HG03064 (cell line): ENCODE results near the gene GLDN.

Experiments used
- ATAC-seq: cut with Tn5 transposase; IDR thresholded peaks from one replicate; pipeline ENCODE4 v1.9.1; 2021; ENCODE audit warnings: low read depth; ENCODE audit not compliant: unreplicated experiment

The GLDN gene

GRCh38 chr15:51355096-51355495 is 13.6 kb downstream of the GLDN start:
- no peak for ATAC-seq

- no peak for ATAC-seq
Observed at GRCh38 chr15:51356147-51356546, 14.7 kb downstream of the GLDN start.

DNA sequence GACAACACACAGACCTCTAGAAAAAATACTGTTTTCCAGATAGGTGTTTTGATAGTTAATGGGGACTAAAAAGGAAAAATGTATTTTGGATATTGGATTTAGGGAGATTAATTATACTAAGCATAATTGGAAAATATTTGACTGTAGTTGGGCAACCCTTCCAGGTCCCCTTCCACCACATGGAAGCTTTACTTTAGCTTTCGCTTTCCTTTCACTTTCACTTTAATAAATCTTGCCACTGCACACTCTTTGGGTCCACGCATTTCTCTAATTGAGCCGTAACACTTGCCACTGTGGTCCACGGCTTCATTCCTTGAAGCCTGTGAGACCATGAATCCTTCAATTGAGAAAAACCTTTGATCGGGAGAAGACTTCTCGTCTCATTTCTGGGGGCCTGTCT is 15.5 kb downstream of the GLDN start:
- no peak for ATAC-seq

DNA sequence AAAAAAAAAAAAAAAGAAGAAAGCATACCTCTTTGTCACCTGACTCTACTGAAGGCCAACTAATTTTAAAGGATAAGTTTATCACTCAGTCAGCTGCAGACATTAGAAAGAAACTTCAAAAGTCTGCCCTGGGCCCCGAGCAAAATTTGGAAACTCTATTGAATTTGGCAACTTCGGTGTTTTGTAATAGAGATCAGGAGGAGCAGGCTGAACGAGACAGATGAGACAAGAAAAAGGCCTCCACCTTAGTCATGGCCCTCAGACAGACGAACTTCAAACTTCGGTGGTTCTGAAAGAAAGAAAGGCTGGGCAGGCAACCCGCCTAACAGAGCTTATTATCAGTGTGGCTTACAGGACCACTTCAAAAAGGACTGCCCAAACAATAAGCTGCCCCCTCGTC is 18.5 kb downstream of the GLDN start:
- ATAC-seq: no peak

DNA sequence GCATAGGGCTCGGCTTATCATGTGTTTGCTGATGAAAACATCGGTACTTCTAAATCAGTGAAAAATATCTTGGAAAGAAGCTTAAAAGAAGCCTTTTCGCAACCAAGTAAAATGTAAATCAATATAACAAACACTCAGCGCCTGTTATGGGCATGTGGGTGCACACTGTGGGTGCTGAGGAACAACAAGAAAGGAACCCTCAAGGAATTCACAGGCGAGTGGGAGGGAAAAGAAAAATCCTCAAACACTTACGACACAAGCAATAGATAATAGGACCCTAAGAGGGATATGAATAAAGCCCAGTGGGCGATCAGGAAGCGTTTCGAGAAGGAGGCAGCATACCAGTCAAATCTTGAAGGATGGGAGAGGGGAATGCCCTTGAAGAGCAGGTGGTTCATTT is 21.9 kb downstream of the GLDN start:
- ATAC-seq: no peak

GRCh38 chr15:51365417-51365816 is 24.0 kb downstream of the GLDN start:
- ATAC-seq: no peak

DNA sequence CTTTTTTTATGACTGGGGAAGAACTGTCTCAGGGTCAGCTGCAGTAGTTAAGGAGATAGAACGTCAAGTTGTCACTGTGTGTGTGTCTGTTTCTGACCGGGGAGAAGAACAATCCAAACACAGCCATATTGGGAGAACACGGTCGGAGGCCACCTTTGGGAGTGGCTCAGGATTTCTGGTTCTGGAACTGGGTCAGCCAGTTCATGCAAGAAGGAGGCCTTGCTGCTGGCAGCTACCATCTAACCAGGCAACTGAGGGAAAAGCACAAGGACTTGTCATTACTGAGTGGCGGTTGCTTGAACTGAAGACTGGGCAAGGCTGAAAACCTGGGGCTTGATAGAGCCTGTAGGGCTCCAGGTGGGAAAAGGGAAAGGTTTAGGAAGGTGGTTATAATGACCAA is 24.6 kb downstream of the GLDN start:
- ATAC-seq: no peak

DNA sequence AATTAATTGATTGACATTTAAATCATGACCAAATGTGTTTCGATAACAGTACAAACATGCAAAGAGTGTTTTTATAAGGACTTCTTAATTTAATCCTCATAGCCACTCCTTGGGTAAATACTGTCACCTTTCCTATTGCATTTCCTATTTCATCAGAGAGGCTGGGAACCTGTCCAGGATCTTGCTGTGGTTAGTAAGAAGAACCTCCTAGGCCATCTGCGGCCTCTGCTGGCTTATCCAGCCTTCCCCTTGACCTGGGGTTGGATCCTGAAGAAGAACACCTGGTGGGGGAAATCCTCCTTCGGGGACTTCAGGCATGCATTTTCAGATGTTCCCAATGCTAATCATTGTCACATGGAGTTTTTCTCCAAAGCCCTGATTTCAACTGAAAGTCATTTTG is 25.5 kb downstream of the GLDN start:
- no peak for ATAC-seq

DNA sequence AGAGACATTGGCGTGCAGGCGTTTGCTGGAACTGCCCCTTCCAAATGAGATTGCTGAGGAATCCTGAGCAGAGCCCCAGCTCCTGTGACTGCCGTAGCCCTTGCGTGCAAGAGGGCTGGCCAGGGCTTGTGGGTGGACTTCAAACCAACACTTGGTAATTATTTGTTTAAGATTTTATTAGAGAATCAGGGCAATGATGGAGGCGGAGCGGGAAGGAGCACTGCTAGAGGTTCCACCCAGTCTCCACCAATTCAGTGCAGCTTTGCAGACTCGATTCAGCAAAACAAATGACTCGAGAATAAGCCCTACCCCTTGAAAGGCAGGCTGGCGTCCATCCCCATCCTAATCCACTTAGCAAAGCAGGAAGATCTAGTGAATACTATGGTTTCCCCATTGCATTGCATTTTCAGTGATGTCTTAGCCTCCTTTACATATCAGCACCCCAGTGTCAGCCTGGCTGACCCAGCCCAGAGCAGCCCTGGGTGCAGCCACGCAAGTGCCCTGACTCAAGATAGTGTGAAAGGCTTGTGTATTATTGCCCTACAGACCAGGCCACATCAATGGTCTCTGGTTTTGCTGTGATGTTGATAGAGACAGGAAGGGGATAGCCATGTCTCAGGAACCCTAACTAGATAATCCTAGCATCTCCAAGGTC is 26.0 kb downstream of the GLDN start:
- no peak for ATAC-seq

GRCh38 chr15:51368307-51368706 is 26.9 kb downstream of the GLDN start:
- ATAC-seq: no peak

GRCh38 chr15:51368751-51369450 is 27.4 kb downstream of the GLDN start:
- no peak for ATAC-seq

DNA sequence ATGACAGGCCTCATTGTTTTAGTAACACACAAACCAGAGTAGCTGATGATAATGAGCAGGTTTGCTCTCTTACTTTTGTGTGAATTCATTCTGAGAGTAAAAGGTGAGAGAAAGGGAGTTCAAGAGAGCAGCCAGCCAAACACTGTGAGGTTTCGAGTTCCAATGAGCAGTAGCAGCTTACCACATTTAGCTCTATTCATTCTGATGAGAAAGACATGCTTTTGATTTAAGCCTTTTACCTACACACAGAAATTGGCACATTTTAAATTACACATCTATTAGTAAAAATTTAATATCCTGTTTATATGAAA is 28.0 kb downstream of the GLDN start:
- no peak for ATAC-seq

- no peak for ATAC-seq
Observed at GRCh38 chr15:51371266-51371665, 29.8 kb downstream of the GLDN start.

- ATAC-seq: no peak
Observed at GRCh38 chr15:51374131-51374530, 32.7 kb downstream of the GLDN start.

GRCh38 chr15:51375966-51376640 is 34.6 kb downstream of the GLDN start:
- no peak for ATAC-seq

DNA sequence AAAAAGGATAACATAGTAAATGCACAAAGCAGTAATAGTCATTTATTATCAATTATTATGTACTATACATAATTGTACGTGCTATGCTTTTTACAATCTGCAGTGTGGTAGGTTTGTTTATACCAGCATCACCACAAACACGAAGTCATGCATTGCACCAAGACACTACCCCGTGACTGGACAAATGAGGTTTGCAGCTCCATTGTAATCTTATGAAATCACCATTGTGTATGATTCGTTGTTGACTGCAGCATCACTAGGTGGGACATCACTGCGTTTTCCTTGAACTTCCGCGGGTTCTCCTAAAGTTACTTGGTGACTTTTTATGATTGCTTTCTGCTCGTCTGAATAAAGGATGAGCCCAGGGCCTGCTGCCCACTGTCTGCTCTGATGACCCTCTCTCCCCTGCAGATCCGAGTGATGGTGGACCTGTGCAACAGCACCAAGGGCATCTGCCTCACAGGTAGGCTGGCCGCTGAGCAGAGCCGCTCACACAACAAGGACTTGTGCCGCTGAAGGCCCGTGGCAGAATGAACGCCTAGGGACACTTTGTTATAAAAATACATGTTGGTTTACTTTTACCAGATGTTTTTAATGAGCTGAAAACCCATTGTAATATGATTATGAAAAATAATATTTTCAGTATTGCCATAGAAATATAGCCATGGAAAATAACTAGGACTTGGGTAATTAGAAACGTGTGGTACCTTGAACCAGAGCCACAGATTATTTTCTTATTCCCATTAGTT is 35.8 kb downstream of the GLDN start:
- no peak for ATAC-seq

GRCh38 chr15:51378406-51378805 is 37.0 kb downstream of the GLDN start:
- no peak for ATAC-seq

DNA sequence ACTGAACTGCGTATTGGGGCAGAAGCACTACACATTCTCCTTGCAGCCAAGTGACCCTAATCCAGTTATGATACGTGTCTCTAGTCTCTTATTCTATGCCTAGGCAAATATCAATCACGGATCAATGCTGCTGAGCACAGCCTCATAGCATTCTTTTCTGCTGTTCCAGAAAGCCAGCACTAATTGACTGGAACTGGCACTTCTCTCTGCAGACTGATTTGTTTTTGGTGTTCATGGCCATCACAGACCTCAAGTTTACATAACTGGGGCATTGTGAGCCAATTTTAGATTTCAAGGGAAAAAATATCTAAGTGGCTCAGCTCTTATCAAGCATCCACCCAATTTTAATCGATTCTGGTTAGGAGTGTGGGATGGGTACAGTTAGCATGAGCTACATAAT is 37.9 kb downstream of the GLDN start:
- no peak for ATAC-seq

DNA sequence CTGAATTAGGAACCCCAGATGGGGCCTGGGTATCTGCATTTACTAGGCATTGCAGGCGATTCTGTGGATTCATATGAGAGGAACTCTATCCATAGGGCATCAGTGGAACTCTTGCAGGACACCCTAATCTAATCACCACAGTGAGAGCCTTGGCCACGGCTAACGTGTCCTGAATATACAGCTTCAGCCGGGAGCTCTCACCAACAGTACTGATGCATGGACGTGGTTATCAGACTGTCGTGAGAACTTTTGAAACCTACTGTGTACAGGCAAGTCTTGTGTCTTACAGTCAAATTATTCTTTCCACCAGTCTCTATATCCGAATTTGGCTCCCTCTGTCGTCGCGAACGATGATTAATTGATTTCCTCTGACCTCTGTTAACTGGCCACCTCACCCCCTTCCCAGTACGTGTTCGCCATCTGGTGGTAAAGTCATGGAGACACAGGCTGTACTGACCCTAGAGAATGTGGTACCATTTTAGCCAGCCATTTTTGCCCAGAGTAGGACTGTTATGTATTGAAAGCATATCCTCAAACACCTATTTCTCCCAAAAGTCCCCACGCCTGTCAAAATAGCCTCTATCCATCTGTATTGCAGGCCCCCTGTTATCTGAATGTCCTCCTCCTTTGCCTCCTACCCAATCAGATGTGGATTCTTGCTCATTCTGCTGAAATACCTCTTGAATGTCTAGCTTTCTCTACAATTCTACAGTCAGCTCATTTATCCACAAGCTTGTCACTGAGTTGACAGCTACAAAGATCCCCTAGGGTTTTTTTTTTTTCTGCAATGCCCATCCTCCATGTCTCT is 39.7 kb downstream of the GLDN start:
- peak; percentile 77 for ATAC-seq

GRCh38 chr15:51382787-51383186 is 41.3 kb downstream of the GLDN start:
- ATAC-seq: no peak

DNA sequence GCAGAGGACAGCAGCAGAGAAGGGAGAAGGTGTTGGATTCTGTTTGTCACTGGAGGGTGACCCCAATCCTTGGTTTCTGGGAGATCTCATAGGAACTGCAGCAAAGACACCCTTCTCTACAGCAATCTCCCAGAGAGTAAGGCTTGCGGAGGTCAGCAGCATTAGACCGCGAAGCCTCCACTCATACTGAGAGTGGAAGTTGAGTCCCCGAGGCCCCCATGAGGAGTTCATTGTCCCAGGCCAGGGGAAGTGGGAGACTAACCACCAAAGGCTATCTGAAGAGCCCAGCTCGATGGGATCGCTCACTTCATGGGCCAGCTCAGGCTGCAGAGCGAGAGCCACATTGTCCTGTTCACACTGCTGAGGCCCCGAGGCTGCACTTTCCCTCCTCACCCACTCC is 44.6 kb downstream of the GLDN start:
- ATAC-seq: no peak
